SIG-M5 treated with dmso at 0.1 percent for 504 hours (cell line): ENCODE measurements around the gene SLC1A4.
"Not testable (repeated sequence)": the region's sequence is repeated elsewhere in the genome, so short reads cannot be mapped to it uniquely, and the experiment has no call there.

Source experiments
- DNase-seq: peaks from one replicate; lab custom pipeline; 2025; ENCODE audit not compliant: unreplicated experiment; lab: John Stamatoyannopoulos, UW

The SLC1A4 gene

GRCh38 chr2:64989126-64989981 is at the start of gene SLC1A4:
Gene SLC1A4 (plus strand): TSS chr2:64989399. CDS start chr2:64989644, 245 bp downstream.
- DNase-seq, result peak; percentile 91

DNA sequence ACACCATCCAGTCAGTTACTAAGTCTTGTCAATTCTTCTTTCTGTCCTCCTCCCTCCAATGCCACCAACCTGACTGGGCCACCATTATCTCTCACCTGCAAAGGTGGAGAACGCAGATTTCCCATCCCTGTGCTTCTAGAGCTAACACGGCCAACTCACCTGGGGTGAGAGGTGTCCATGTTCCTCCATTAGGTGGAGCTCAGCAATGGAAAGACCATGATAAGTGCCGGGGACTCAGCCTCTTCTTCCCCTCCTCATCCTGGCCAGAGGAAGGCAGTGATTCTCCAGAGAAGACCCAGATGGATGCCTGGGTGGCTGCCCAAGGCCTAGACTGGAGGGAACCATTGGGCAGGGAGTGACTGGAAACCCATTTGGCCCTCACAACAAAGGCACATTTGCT is 48.1 kb upstream of the SLC1A4 start:
- DNase-seq, result no peak

DNA sequence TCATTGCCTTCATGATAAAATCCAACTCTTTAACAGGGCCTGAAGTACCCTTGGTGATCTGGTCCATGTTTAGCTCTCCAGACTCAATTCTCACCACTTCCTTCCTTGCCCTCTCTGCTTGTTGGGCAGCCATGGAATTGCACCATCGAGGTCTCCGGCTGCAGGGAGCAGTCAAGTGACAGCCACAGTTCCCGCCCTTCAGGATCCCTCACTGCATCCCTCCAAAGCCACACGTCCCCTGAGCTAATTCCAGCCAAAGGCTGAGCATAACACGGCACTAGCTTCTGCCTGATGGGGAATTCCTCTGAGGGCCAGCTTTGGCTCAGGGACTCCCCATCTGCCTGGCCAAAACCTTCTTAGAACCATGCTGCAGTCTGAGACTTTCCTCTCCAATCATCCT is 47.4 kb upstream of the SLC1A4 start:
- DNase-seq, result peak; percentile 53

DNA sequence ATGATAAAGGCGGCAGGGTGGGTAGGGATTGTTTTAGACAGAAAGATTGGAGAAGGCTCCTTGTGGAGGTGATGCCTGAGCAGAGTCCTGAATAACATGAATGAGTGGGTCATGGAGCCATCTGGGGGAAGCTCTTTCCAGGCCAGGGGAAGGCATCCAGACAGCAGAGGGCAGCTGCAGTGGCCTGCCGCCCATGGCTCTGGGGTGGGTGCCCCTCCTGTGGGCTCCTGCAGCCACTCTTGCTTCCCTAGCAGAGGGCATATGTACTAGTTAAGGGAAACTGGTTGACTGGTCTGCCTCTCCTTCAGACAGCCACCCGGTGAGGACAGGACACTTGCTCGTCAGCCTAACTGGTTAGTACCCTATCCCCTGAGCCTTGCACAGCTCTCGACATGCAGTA is 46.5 kb upstream of the SLC1A4 start:
- no peak for DNase-seq

DNA sequence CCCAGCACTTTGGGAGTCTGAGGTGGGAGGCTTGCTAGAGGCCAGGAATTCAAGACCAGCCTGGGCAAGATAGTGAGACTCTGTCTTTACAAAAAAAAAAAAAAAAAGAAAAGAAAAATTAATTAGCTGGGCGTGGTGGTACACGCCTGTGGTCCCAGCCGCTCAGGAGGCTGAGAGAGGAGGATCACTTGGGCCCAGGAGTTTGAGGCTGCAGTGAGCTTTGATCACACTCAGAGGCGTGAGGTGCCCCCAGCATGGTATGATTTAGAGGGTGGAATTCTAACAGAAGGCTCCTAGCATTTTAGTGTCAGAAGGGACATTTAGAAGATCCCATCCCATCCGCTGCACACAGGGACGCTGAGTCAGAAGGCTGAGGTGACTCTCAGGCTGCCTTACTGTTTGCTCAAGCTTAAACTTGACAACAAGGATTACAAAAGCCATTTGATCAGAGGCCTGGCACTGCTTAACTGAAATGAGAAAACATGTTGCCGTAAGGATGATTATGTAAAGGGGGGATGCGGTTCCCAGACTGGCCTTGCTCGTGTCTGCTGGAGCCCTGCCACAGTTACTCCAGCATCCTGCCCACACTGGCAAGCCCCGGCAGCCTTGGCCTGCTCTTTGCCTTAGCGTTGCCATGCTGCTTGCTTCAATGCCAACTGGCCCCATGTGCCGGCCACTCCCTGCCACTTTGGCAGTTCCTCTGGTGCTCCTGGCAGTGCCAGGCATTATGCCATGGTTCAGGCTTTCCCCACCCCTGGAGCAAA is 45.6 kb upstream of the SLC1A4 start:
- DNase-seq, result peak; percentile 90

GRCh38 chr2:64944484-64944883 is 44.7 kb upstream of the SLC1A4 start:
- DNase-seq, result no peak

DNA sequence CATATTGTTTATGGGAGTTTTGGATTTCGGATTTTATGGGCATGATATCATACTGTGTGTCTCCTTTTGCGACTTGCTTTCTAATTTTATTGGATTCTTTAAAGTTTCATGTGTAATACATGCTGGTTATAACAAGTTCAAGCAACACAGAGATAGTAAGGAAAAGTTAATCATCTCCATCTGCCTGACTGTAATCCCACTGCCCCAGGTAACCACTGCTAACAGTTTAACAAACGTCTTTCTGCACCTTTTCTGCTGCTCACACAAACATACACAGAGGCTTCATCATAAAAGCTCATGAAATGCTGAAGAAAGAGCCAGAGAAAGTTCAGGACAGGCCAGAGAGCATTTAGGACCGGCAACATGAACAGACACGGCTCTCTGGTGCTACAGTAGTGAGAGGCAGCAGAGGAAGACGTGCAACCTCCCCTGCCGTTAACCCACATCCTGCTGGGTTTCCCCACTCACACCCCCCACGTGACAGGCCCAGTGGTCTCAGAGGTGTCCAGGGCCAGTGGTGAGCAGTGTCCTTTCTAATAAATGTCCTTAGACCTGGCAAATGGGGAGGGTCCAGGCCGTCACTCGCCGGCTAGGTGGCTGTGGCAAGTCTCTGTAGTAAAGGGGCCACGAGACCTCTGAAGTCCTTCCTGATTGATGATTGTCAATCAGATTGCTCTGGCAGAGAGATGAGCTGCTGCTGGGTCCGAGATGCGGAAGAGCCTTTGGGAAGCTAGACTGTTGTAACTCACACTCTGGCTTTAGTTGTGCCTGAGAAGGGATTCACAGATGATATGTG is 43.0 kb upstream of the SLC1A4 start:
- peak; percentile 92 for DNase-seq

GRCh38 chr2:64946769-64947247 is 42.4 kb upstream of the SLC1A4 start:
- DNase-seq, result no peak

GRCh38 chr2:64947885-64948284 is 41.3 kb upstream of the SLC1A4 start:
- DNase-seq, result no peak

DNA sequence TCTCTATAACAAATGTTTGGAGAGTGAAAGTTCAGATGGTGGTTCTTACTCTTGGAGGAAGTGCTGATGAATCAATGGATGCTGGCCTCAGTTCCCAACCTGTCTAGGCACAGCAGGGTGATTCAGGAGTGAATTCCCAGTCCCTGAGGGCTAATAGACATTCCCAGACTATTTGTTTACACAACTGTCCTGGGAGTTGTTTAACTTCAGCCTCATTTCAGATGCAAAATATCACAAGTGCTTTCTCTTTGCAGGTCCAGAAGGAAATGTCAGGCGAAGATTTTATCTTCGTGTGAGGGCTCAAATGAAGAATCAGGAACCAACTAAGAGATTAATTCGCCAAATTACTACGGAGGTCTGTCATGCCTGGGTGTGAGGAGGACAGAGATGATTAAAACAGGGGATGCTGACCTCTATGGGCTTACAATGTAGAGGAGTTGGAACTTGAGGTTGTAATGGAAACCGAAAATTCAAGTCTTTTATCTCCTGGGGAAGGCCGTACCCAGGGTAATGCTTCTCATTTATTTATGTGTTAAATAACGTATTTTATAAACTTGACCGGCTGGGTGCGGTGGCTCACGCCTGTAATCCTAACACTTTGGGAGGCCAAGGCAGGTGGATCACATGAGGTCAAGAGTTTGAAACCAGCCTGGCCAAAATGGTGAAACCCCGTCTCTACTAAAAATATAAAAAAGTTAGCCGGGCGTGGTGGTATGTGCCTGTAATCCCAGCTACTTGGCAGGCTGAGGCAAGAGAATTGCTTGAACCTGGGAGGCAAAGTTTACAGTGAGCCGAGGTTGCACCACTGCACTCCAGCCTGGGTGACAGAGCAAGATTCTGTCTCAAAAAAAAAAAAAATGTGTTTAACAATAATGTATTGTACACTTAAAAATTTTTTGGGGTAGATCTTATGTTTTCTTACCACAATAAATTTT is 38.7 kb upstream of the SLC1A4 start:
- DNase-seq, result no peak

- DNase-seq, result peak; percentile 21
Observed at GRCh38 chr2:64951306-64951953, 37.8 kb upstream of the SLC1A4 start.

GRCh38 chr2:64952096-64952495 is 37.1 kb upstream of the SLC1A4 start:
- no peak for DNase-seq

GRCh38 chr2:64952511-64953482 is 36.4 kb upstream of the SLC1A4 start:
- no peak for DNase-seq

DNA sequence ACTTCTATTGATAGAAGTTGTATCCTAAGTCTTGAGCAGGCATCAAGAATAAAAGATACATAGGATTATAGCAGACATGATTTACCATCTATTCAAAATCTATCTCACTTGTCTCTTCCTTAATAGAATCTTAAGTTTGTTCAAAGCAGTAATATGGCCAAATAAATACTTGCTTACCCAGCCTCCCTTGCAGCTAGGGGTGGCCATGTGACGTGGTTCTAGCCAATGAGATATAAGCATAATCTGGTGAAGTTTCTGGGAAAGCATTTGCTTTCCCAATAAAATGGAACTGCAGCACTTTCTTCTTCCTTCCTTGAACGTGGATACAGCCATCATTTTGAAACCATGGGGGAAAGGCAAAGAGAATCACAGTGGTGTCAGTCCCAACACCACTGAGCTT is 33.7 kb upstream of the SLC1A4 start:
- DNase-seq, result no peak

DNA sequence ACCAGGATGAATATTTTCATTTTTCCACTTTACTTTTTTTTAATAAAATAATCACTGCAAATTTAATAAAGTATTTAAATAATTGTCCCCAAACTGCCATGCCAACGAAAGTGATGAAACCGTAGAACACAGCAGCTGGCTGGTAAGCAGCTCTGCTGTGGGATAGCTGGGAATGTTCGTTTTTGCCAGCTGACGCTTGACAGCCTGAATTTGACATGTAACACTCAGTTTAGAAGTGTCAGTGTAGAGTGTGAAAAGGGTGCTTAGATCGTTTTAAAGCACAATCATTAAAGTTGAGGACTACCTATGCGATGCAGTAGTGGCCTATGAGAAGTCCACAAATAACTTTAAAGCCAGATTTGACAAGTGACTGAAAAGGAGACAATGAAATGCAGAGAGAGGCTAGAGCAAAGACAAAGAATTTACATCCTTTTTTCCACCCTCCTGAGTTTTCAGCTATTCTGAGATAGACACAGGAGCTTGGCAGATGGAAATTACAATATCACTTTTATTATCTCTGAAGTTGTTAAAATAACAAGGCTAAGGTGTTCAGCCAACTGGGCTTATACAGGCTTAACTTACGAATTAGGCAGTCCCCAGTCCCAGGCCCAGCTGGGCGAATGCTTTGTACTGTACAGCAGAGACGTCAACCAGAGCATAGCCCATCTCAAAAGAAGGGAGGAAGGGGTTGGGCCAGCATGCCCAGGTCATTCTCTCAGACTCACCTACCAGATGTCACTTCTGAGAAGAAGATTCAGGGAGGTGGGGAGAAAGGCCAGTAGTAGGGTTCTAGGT is 31.9 kb upstream of the SLC1A4 start:
- no peak for DNase-seq

DNA sequence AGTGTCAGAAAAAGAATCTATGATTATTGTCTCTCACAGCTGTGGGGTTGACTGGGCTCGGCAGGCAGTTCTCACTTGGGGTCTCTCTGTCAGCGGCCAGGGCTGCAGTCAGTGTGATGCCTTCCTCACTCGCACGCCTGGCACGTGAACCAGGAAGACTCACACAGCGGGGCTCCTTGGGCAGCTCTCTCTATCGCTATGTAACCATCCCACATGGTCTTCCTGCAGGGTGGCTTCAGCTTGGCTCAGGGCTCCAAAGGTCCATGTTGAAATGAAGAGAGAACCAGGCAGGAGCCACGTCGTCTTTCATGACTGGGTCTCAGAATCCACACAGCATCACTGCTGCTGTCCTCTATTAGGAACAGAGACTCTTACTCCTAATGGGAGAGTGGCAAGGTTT is 30.6 kb upstream of the SLC1A4 start:
- no peak for DNase-seq

DNA sequence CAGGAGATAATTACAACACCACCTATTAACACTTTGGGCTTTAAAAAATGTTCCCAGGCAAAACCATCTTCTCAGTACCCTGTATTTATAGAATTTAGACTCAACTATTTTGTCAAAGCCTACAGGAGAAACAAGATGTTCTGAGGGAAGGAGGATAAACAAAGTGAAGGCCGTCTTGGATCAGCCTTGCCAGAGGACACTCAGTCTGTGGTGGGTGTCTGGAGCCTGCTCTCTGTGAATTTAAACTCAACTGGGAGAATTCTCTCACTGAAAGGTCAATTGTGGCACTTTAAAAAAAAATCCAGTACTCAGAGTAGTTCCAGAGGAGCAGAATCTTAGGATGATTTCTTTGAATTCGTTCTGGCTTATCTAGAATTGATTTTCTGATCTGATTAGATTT is 28.4 kb upstream of the SLC1A4 start:
- DNase-seq, result no peak

- DNase-seq, result not testable (repeated sequence)
Observed at GRCh38 chr2:64963138-64963537, 26.1 kb upstream of the SLC1A4 start.
